Uterus (tissue), 2 donors: ENCODE data around the gene RNF214.

Experiments used
- POLR2A ChIP-seq, 2 donors: fragments of 450-650 bp; IDR thresholded peaks; one replicate each; pipeline ENCODE4 v1.6.1; 2016; ENCODE audit warnings: antibody characterized with exemption in 2 of 2, mild to moderate bottlenecking in 1 of 2, moderate library complexity in 1 of 2
- TF ChIP-seq, protein P1 (sequence below), 4 experiments: fragments of 200-600 bp in 2 of 4; fragments of 450-650 bp in 2 of 4; sonication (generic) in 2 of 4; IDR thresholded peaks; one replicate each; pipeline ENCODE4 v1.5.1; 2016 to 2019; ENCODE audit warnings: antibody characterized with exemption in 4 of 4, mild to moderate bottlenecking in 2 of 4, moderate library complexity in 1 of 4

DNA sequence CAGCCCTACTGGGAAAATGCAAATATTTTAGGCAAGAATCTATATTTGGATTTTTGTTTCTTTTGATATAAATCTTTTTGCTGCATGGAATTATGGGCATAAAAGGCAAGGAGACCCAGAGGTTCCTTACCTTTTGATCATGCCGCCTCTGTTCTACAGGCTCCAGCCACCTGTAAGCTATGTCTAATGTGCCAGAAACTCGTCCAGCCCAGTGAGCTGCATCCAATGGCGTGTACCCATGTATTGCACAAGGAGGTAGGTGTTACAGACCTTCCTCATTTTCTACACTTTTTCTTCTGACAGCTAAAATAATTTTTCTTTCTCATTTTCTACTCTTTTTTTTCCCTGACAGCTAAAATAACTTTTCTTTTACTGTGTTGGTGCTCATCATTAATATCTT lies 50.5 kb downstream of the RNF214 start:
- TF ChIP-seq, protein P1, sequence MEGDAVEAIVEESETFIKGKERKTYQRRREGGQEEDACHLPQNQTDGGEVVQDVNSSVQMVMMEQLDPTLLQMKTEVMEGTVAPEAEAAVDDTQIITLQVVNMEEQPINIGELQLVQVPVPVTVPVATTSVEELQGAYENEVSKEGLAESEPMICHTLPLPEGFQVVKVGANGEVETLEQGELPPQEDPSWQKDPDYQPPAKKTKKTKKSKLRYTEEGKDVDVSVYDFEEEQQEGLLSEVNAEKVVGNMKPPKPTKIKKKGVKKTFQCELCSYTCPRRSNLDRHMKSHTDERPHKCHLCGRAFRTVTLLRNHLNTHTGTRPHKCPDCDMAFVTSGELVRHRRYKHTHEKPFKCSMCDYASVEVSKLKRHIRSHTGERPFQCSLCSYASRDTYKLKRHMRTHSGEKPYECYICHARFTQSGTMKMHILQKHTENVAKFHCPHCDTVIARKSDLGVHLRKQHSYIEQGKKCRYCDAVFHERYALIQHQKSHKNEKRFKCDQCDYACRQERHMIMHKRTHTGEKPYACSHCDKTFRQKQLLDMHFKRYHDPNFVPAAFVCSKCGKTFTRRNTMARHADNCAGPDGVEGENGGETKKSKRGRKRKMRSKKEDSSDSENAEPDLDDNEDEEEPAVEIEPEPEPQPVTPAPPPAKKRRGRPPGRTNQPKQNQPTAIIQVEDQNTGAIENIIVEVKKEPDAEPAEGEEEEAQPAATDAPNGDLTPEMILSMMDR (IDR thresholded peaks at IDR 0.05): no peak
- TF ChIP-seq POLR2A (IDR thresholded peaks at IDR 0.05): no peak
